Stimulated activated CD8-positive, alpha-beta memory T cell treated with anti-CD3 and anti-CD28 coated beads, Interleukin-7, amount 100 ng/mL, for 1 hour (primary cell): ENCODE data around the gene RPL36AL.

Experiments used
- DNase-seq, 2 donors: peaks; one replicate each; pipeline ENCODE4 v3.0.0-alpha.2; 2020; ENCODE audit warnings: low read depth in 2 of 2

RPL36AL gene

GRCh38 chr14:49581209-49582112 is 39.0 kb downstream of the RPL36AL start:
- DNase-seq, result no peak

GRCh38 chr14:49579841-49580240 is 40.6 kb downstream of the RPL36AL start:
- no peak for DNase-seq

DNA sequence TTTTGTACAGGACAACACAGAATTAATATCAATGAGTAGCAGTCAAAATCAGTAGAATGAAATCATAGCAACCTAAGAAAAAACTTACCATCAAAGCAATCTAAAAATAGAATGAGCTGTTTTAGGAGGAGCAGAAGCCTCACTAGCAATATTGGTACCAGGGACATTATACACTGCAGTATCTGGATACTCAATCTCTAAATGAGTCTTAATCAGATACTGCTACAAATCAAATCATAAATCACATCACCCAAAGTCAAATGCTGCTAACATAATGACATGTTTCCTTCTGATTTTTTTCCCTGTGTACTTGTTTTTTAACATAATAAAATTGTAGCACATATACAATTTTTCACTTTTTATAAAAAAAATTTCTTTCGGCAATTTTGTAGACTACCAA is 42.3 kb downstream of the RPL36AL start:
- no peak for DNase-seq

- DNase-seq, result no peak
Measured at GRCh38 chr14:49574038-49574437, 46.4 kb downstream of the RPL36AL start.

- no peak for DNase-seq
Measured at GRCh38 chr14:49569281-49569680, 51.1 kb downstream of the RPL36AL start.
